ENCODE measurements around the gene PLAGL1. TPM values are rescaled to one million over a fixed set of nuclear protein-coding genes. Genes with fewer than 3 reads are reported as not detected.
A peak's percentile ranks its signal among the peaks of the same experiment; 100 is the strongest.

Gene PLAGL1
- total and polyA plus RNA-seq, 2 of the 13 experiments (the other 11 are each of a cell fraction or from before 2014, with no cell fraction given): 0.60 to 2.3 TPM

DNA sequence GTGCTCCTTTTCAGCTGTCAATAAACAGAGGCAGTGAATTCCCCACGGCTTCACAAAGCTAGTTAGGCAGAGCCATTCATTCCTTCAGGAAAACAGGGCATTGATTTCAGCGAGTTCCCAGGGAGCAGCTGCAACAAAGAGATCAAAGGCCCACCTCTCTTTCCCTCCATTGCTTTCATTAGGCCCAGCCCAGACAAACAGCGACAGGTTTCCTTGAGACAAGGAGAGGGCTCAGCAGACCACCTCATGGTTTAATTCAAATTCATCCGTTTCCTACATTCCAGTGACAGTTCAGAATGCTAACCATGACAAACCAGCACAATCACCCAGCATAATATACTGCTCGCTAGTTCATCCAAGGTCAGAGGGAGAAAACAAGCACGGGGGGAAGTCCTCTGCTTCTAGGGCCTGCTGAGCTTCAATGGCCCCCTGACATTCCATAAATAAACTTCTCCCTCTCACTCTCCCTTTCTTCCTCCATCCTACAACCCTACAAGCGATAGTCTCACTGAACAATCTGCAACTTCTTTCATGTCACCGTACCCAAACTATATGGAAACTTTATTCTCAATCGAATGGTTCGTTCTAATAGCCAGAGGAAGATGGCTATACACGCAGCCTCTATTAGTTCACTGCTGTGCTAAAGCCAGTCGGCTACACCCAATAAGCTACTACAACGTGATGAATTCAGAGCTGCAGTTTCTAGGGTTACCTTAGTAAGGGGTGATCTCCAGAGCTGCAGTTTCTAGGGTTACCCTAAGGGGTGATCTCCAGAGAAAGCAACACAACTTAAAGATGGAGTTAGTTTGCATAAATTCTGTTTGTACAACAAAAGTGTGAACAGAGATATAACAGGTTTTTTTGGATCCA is 34.7 kb downstream of the PLAGL1 start:
- DNase-seq (ENCODE audit: low spot score) (peak; percentile 35), ATAC-seq (peak; percentile 91), FAIRE-seq (no peak)
- H3K4me2 ChIP-seq (ENCODE audit: low read depth, low read length): peak overlapping the region; percentile 62
- no TSS peak for BruUV-seq (replicated peaks)
- in situ Hi-C loops (cut with HindIII; ENCODE audit: extremely low pct_ligation_motif_present, low pct_unique_long_range_greater_than_20kb) (no loop called here), intact Hi-C loops (cut with micrococcal nuclease; ENCODE audit: unreplicated experiment) (no loop called here)
- ChIA-PET CTCF (ENCODE audit: low intra/inter-chr PET ratio, low total read pairs) (no interaction called here), POLR2A (no interaction called here)
- H3K27me3 ChIP-seq (ENCODE audit: control insufficient read depth in 1 of 2, insufficient read depth in 2 of 2, low read length in 2 of 2): no peaks in the 10 kb centered on the region; a peak in 1 of 5 replicates
- no peaks in the 10 kb centered on the region for H4K20me1 ChIP-seq (ENCODE audit: insufficient read depth, low read length)
- no peak overlapping the region for H2AFZ ChIP-seq (ENCODE audit: low read length)
- 37% methylated on average over 13 of the region's 13 CpGs for WGBS (ENCODE audit: low lambda C conversion rate)
- no peaks in the 10 kb centered on the region for H3K79me2 ChIP-seq (ENCODE audit: insufficient read depth, low read length)
- no peak overlapping the region for H3K27ac ChIP-seq (ENCODE audit: extremely low read length, insufficient read depth, low read length)
- peaks cover 18% of the 10 kb centered on the region for H3K4me1 ChIP-seq (ENCODE audit: insufficient read depth, low read length)
- H3K4me3 ChIP-seq (replicated peaks in 1 of 3; ENCODE audit: insufficient read depth in 1 of 3, low read depth in 2 of 3, low read length in 3 of 3): no peak overlapping the region
- H3K9me3 ChIP-seq (ENCODE audit: low read length): no peaks in the 10 kb centered on the region
- H3K9ac ChIP-seq (ENCODE audit: insufficient read depth, low read depth, low read length): no peak overlapping the region
- no peaks in the 10 kb centered on the region for H3K36me3 ChIP-seq (replicated peaks in 1 of 2; ENCODE audit: control insufficient read depth in 1 of 2, insufficient read depth in 2 of 2, low read length in 2 of 2)
- TF ChIP-seq SAP130 (CRISPR knock-in tag; IDR thresholded peaks at IDR 0.05; ENCODE audit: low read depth) (0 out of 2 replicates have a peak, but pooled peaks have one; percentile 21), ZNF670 (CRISPR knock-in tag; IDR thresholded peaks at IDR 0.05; ENCODE audit: borderline replicate concordance) (0 out of 2 replicates have a peak, but pooled peaks have one; percentile 35), POGZ (CRISPR knock-in tag; IDR thresholded peaks at IDR 0.05) (0 out of 2 replicates have a peak, but pooled peaks have one; percentile 18), SOX13 (IDR thresholded peaks at IDR 0.05) (no peak), SOX13 (CRISPR knock-in tag; conservative IDR thresholded peaks at IDR 0.05 in 1 of 2, IDR thresholded peaks at IDR 0.05 in 1 of 2) (peak in 1 of 2 experiments; percentile 42; a peak in 1 of 4 replicates), KLF16 (CRISPR knock-in tag; IDR thresholded peaks at IDR 0.05) (0 out of 4 replicates have a peak, but pooled peaks of 1 of the 2 experiments have one; percentile 33), TCF7 (IDR thresholded peaks at IDR 0.05; ENCODE audit: low read depth) (peak; percentile 53), SOX6 (IDR thresholded peaks at IDR 0.05) (no peak), SOX6 (CRISPR knock-in tag; IDR thresholded peaks at IDR 0.05) (peak; percentile 69)
- TF ChIP-seq, protein P1, sequence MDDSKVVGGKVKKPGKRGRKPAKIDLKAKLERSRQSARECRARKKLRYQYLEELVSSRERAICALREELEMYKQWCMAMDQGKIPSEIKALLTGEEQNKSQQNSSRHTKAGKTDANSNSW (CRISPR knock-in tag; IDR thresholded peaks at IDR 0.05; ENCODE audit: borderline replicate concordance): no peak
- TF ChIP-seq, protein P2, sequence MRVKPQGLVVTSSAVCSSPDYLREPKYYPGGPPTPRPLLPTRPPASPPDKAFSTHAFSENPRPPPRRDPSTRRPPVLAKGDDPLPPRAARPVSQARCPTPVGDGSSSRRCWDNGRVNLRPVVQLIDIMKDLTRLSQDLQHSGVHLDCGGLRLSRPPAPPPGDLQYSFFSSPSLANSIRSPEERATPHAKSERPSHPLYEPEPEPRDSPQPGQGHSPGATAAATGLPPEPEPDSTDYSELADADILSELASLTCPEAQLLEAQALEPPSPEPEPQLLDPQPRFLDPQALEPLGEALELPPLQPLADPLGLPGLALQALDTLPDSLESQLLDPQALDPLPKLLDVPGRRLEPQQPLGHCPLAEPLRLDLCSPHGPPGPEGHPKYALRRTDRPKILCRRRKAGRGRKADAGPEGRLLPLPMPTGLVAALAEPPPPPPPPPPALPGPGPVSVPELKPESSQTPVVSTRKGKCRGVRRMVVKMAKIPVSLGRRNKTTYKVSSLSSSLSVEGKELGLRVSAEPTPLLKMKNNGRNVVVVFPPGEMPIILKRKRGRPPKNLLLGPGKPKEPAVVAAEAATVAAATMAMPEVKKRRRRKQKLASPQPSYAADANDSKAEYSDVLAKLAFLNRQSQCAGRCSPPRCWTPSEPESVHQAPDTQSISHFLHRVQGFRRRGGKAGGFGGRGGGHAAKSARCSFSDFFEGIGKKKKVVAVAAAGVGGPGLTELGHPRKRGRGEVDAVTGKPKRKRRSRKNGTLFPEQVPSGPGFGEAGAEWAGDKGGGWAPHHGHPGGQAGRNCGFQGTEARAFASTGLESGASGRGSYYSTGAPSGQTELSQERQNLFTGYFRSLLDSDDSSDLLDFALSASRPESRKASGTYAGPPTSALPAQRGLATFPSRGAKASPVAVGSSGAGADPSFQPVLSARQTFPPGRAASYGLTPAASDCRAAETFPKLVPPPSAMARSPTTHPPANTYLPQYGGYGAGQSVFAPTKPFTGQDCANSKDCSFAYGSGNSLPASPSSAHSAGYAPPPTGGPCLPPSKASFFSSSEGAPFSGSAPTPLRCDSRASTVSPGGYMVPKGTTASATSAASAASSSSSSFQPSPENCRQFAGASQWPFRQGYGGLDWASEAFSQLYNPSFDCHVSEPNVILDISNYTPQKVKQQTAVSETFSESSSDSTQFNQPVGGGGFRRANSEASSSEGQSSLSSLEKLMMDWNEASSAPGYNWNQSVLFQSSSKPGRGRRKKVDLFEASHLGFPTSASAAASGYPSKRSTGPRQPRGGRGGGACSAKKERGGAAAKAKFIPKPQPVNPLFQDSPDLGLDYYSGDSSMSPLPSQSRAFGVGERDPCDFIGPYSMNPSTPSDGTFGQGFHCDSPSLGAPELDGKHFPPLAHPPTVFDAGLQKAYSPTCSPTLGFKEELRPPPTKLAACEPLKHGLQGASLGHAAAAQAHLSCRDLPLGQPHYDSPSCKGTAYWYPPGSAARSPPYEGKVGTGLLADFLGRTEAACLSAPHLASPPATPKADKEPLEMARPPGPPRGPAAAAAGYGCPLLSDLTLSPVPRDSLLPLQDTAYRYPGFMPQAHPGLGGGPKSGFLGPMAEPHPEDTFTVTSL (CRISPR knock-in tag; IDR thresholded peaks at IDR 0.05; ENCODE audit: borderline replicate concordance): 0 out of 2 replicates have a peak, but pooled peaks have one; percentile 21
- TF ChIP-seq, protein P3, sequence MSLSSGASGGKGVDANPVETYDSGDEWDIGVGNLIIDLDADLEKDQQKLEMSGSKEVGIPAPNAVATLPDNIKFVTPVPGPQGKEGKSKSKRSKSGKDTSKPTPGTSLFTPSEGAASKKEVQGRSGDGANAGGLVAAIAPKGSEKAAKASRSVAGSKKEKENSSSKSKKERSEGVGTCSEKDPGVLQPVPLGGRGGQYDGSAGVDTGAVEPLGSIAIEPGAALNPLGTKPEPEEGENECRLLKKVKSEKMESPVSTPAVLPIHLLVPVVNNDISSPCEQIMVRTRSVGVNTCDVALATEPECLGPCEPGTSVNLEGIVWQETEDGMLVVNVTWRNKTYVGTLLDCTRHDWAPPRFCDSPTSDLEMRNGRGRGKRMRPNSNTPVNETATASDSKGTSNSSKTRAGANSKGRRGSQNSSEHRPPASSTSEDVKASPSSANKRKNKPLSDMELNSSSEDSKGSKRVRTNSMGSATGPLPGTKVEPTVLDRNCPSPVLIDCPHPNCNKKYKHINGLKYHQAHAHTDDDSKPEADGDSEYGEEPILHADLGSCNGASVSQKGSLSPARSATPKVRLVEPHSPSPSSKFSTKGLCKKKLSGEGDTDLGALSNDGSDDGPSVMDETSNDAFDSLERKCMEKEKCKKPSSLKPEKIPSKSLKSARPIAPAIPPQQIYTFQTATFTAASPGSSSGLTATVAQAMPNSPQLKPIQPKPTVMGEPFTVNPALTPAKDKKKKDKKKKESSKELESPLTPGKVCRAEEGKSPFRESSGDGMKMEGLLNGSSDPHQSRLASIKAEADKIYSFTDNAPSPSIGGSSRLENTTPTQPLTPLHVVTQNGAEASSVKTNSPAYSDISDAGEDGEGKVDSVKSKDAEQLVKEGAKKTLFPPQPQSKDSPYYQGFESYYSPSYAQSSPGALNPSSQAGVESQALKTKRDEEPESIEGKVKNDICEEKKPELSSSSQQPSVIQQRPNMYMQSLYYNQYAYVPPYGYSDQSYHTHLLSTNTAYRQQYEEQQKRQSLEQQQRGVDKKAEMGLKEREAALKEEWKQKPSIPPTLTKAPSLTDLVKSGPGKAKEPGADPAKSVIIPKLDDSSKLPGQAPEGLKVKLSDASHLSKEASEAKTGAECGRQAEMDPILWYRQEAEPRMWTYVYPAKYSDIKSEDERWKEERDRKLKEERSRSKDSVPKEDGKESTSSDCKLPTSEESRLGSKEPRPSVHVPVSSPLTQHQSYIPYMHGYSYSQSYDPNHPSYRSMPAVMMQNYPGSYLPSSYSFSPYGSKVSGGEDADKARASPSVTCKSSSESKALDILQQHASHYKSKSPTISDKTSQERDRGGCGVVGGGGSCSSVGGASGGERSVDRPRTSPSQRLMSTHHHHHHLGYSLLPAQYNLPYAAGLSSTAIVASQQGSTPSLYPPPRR (CRISPR knock-in tag; IDR thresholded peaks at IDR 0.05; ENCODE audit: borderline replicate concordance): peak; percentile 18; the same call in 1 of the 2 replicates
